ENCODE measurements around the gene ZNF670.

- TF ChIP-seq POLR2AphosphoS5 (IDR thresholded peaks at IDR 0.05; ENCODE audit: borderline replicate concordance, low read depth, low read length), result no peak
- no peak for TF ChIP-seq EZH2 (IDR thresholded peaks at IDR 0.05)
- no peak for TF ChIP-seq FOXP2 (optimal IDR thresholded peaks at IDR 0.05; ENCODE audit: control extremely low read depth, extremely low read length, insufficient read depth)
Observed at GRCh38 chr1:247060771-247061170, 17.8 kb downstream of the ZNF670 start.
